SU-DHL-6 (cell line): ENCODE data around the gene RNF167.

Experiments used
- EZH2phosphoT487 ChIP-seq: fragments of 200-600 bp; sonication (generic), shearing (Covaris generic); conservative IDR thresholded peaks from 2 replicates; pipeline ENCODE4 v1.6.1; 2018; ENCODE audit warnings: mild to moderate bottlenecking, antibody characterized with exemption, low read length, moderate library complexity, mixed read lengths
- TF ChIP-seq, protein P1 (sequence below): fragments of 200-600 bp; sonication (generic); IDR thresholded peaks from one replicate; pipeline ENCODE4 v1.5.1; 2017; ENCODE audit warnings: antibody characterized with exemption, mild to moderate bottlenecking, low read length, moderate library complexity; ENCODE audit not compliant: insufficient read depth, poor library complexity, severe bottlenecking

DNA sequence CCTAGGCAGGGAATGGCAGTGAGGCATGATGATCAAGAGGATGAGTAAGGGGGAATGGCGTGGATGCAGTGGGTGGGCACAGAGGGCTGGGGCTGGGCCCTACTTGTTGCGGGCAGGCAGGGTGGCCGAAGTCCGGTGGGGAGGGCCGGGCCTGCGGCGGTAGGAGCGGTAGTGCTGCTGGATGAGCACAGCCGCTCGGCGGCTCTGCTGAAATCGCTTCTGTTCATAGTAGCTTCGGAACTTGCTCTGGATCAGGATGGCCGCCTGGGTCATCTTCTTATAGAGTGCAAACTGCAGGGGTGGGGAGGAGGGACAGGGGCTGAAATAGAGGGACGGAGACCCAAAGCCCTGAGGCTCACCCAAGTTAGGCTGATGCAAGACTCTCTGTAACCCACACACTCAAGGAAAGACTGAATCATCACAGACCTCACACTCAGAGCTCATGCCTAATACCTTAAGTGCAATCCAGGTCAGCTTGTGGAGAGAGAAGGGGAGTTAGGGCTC, 29.0 kb downstream of the RNF167 start:
- TF ChIP-seq, protein P1, sequence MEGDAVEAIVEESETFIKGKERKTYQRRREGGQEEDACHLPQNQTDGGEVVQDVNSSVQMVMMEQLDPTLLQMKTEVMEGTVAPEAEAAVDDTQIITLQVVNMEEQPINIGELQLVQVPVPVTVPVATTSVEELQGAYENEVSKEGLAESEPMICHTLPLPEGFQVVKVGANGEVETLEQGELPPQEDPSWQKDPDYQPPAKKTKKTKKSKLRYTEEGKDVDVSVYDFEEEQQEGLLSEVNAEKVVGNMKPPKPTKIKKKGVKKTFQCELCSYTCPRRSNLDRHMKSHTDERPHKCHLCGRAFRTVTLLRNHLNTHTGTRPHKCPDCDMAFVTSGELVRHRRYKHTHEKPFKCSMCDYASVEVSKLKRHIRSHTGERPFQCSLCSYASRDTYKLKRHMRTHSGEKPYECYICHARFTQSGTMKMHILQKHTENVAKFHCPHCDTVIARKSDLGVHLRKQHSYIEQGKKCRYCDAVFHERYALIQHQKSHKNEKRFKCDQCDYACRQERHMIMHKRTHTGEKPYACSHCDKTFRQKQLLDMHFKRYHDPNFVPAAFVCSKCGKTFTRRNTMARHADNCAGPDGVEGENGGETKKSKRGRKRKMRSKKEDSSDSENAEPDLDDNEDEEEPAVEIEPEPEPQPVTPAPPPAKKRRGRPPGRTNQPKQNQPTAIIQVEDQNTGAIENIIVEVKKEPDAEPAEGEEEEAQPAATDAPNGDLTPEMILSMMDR: no peak
- TF ChIP-seq EZH2phosphoT487: no peak
